Activated CD8-positive, alpha-beta memory T cell treated with anti-CD3 and anti-CD28 coated beads for 48 hours (primary cell): ENCODE measurements around the gene ACSF3.
"Not testable (repeated sequence)": the region's sequence is repeated elsewhere in the genome, so short reads cannot be mapped to it uniquely, and the experiment has no call there.

ENCODE experiments used
- DNase-seq, 3 experiments: peaks; one replicate each; pipeline ENCODE4 v3.0.0-alpha.2; 2020; ENCODE audit warnings: low read depth in 2 of 3, low spot score in 2 of 3

ACSF3 gene

GRCh38 chr16:89187032-89187769 is 93.5 kb downstream of the ACSF3 start:
- no peak for DNase-seq

- DNase-seq, result no peak
Measured at GRCh38 chr16:89187770-89188392, 94.2 kb downstream of the ACSF3 start.

GRCh38 chr16:89188471-89189357 is 95.1 kb downstream of the ACSF3 start:
- not testable (repeated sequence) for DNase-seq

- no peak for DNase-seq
Measured at GRCh38 chr16:89189358-89190025, 95.8 kb downstream of the ACSF3 start.

- no peak for DNase-seq
Measured at GRCh38 chr16:89190150-89190958, 96.7 kb downstream of the ACSF3 start.

GRCh38 chr16:89191033-89191900 is 97.6 kb downstream of the ACSF3 start:
- DNase-seq, result no peak

GRCh38 chr16:89191901-89192185 is 98.2 kb downstream of the ACSF3 start:
- no peak for DNase-seq

GRCh38 chr16:89192186-89192955 is 98.7 kb downstream of the ACSF3 start:
- DNase-seq, result peak in 1 of 3 experiments; percentile 57

GRCh38 chr16:89192956-89193575 is 99.4 kb downstream of the ACSF3 start:
- peak in 1 of 3 experiments; percentile 65 for DNase-seq

GRCh38 chr16:89193576-89194293 is 100.1 kb downstream of the ACSF3 start:
- no peak for DNase-seq

- DNase-seq, result no peak
Measured at GRCh38 chr16:89194340-89195311, 101.0 kb downstream of the ACSF3 start.

GRCh38 chr16:89195521-89196171 is 102.0 kb downstream of the ACSF3 start:
- no peak for DNase-seq

- DNase-seq, result no peak
Measured at GRCh38 chr16:89197033-89197632, 103.5 kb downstream of the ACSF3 start.

GRCh38 chr16:89197633-89198416 is 104.2 kb downstream of the ACSF3 start:
- no peak for DNase-seq
